ENCODE results near the gene NUP43.
A peak's percentile ranks its signal among the peaks of the same experiment; 100 is the strongest.

Gene NUP43

DNA sequence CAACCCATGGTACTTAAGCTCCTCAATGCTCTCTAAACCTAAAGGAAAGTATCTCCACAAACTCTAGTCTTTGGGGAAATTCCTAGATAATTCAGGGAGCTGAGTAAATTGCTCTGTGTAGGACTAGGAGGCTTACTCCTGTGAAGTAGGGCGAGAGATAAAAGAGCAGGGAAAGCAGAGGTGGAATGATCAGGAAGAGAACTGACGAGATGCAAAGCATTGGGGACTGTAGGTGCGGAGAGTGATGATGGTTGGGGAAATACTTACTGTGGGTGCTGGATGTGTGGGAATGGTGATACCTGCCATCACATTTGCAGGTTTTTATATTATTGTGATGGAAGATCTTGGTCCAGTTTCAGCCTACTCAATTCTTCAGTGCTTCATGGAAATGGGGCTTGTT, 26.8 kb downstream of the NUP43 start:
- H3K4me3 ChIP-seq (ENCODE audit: control insufficient read depth in 1 of 7, extremely low read depth in 1 of 7, insufficient read depth in 4 of 7, low read depth in 2 of 7, low read length in 6 of 7), result no peak overlapping the region
- H3K27me3 ChIP-seq (replicated peaks in 2 of 5; ENCODE audit: control insufficient read depth in 4 of 5, insufficient read depth in 5 of 5, low read length in 4 of 5), result no peaks in the 10 kb centered on the region
- no peak overlapping the region for H3K27ac ChIP-seq (ENCODE audit: insufficient read depth in 1 of 2, low read depth in 1 of 2, low read length in 2 of 2, poor library complexity in 1 of 2, severe bottlenecking in 2 of 2)
- POLR2A ChIA-PET, result no interaction called here
- no peaks in the 10 kb centered on the region for H3K9me3 ChIP-seq (ENCODE audit: control extremely low read depth in 1 of 5, control insufficient read depth in 4 of 5, insufficient read depth in 2 of 5, low read depth in 1 of 5, low read length in 4 of 5)
- DNase-seq, result no peak
- WGBS (ENCODE audit: insufficient coverage), result 94% methylated on average over 3 of the region's 3 CpGs
- CTCF ChIA-PET, result interaction anchor here (1.4 kb wide), 1 partner anchor 34 kb away, joined by 3 read pairs; no protein-coding TSS in a partner anchor
- peaks cover 10 to 43% (median 13%) of the 10 kb centered on the region in 4 experiments for H3K4me1 ChIP-seq (ENCODE audit: control extremely low read depth in 1 of 4, control insufficient read depth in 4 of 4, insufficient read depth in 4 of 4, low read length in 3 of 4)
- H3K36me3 ChIP-seq (ENCODE audit: control insufficient read depth in 4 of 4, insufficient read depth in 4 of 4, low read length in 3 of 4), result peaks cover 0 to 11% (median 1%) of the 10 kb centered on the region in 4 experiments

DNA sequence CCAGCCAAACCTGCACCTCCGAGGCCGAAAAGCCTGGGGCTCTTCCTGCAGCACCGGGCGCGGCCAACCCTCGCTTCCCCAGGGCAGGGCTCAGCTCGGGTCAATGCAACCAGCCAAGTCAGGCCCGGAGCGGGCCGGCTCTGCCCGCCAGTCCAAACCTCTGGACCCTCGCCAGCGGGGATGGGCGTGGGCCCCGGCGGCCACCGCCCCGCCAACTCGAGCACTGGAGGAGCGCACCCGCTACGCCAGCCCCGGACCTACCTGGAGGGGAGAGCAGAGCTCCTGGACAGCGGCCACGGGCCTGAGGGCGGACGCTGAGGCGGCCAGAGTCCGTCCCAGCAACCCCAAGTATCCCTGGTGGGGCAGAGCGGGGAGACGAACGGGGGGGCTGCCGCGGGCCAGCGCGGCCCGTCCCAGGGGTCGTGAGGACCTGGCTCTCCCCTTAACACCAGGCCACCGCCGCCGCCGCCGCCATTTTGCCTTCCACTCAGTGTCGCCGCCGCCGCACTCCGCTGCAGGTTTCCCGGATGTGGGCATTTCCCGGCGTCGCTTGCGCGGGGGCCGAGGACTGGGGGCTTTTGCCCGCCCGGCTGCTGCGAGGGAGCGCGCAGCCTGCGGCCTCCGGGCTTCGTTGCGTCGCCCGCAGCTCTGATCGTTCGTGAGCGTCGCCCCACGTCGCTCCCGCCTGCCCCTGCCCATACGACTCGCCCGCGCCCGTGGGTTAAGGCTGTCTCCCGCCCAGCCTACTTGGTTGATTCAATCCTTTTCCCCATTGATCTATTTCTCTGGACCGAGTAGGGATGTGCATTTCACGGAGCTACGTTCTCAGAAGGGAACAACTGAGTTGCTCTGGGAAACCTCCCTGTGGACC, 28.5 kb downstream of the NUP43 start, which contains the start of gene LATS1:
Gene LATS1, minus strand, starts transcription at position 514 of the 871 bp plus-strand sequence. CDS start 15,975 bp downstream, outside the sequence.
- H3K27me3 ChIP-seq (replicated peaks in 2 of 5; ENCODE audit: control insufficient read depth in 4 of 5, insufficient read depth in 5 of 5, low read length in 4 of 5), result no peaks in the 10 kb centered on the region
- H3K27ac ChIP-seq (ENCODE audit: insufficient read depth in 1 of 2, low read depth in 1 of 2, low read length in 2 of 2, poor library complexity in 1 of 2, severe bottlenecking in 2 of 2), result peak within 1 kb of the TSS; percentile 90 to 97
- H3K4me3 ChIP-seq (ENCODE audit: control insufficient read depth in 1 of 7, extremely low read depth in 1 of 7, insufficient read depth in 4 of 7, low read depth in 2 of 7, low read length in 6 of 7), result peak within 1 kb of the TSS; percentile 76 to 99 (median 93)
- peak; percentile 87 to 96 (median 94) for DNase-seq
- H3K9me3 ChIP-seq (ENCODE audit: control extremely low read depth in 1 of 5, control insufficient read depth in 4 of 5, insufficient read depth in 2 of 5, low read depth in 1 of 5, low read length in 4 of 5), result no peaks in the 10 kb centered on the region
- ChIA-PET POLR2A (interaction anchor here (0.6 to 1.2 kb wide), 6 partner anchors 9 to 91 kb away, joined by 3 to 4 read pairs (median 3); partner anchors contain the start of genes NUP43 and PCMT1), CTCF (interaction anchor here (0.7 to 1.9 kb wide), 8 partner anchors 11 to 206 kb away, joined by 3 to 9 read pairs (median 3); no protein-coding TSS in a partner anchor)
- under 1% methylated on average over 73 of the region's 82 CpGs for WGBS (ENCODE audit: insufficient coverage)
- H3K36me3 ChIP-seq (ENCODE audit: control insufficient read depth in 4 of 4, insufficient read depth in 4 of 4, low read length in 3 of 4), result peaks cover 0 to 8% (median 1%) of the 10 kb centered on the region in 4 experiments
- H3K4me1 ChIP-seq (ENCODE audit: control extremely low read depth in 1 of 4, control insufficient read depth in 4 of 4, insufficient read depth in 4 of 4, low read length in 3 of 4), result peaks cover 10 to 43% (median 13%) of the 10 kb centered on the region in 4 experiments

DNA sequence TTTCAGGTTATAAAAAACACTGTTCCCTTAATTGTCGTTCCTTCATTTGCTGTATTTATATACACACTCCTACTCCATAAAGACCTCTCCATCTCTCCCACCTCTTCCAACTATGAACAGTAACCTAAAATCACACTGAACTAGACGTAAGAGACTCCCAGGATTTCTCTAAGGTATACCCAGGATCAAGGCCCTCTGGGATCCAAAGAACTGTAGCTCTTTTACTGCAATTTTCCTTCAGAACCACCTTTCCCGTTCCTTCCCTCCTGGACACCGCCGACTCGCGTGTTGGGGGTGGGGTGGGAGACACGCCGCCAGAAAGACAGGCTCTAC, 29.1 kb downstream of the NUP43 start:
- no peaks in the 10 kb centered on the region for H3K27me3 ChIP-seq (replicated peaks in 2 of 5; ENCODE audit: control insufficient read depth in 4 of 5, insufficient read depth in 5 of 5, low read length in 4 of 5)
- 0% methylated on average over 1 of the region's 9 CpGs for WGBS (ENCODE audit: insufficient coverage)
- no peak for DNase-seq
- peak overlapping the region; percentile 76 to 99 (median 93) for H3K4me3 ChIP-seq (ENCODE audit: control insufficient read depth in 1 of 7, extremely low read depth in 1 of 7, insufficient read depth in 4 of 7, low read depth in 2 of 7, low read length in 6 of 7)
- H3K4me1 ChIP-seq (ENCODE audit: control extremely low read depth in 1 of 4, control insufficient read depth in 4 of 4, insufficient read depth in 4 of 4, low read length in 3 of 4), result peaks cover 10 to 43% (median 13%) of the 10 kb centered on the region in 4 experiments
- no peaks in the 10 kb centered on the region for H3K9me3 ChIP-seq (ENCODE audit: control extremely low read depth in 1 of 5, control insufficient read depth in 4 of 5, insufficient read depth in 2 of 5, low read depth in 1 of 5, low read length in 4 of 5)
- peaks cover 0 to 7% (median 1%) of the 10 kb centered on the region in 4 experiments for H3K36me3 ChIP-seq (ENCODE audit: control insufficient read depth in 4 of 4, insufficient read depth in 4 of 4, low read length in 3 of 4)
- H3K27ac ChIP-seq (ENCODE audit: insufficient read depth in 1 of 2, low read depth in 1 of 2, low read length in 2 of 2, poor library complexity in 1 of 2, severe bottlenecking in 2 of 2), result peak overlapping the region; percentile 90 to 97
- POLR2A ChIA-PET, result interaction anchor here (0.6 to 1.2 kb wide), 4 partner anchors 31 to 90 kb away, joined by 3 to 4 read pairs (median 3); partner anchors contain the start of gene PCMT1
- CTCF ChIA-PET, result interaction anchor here (0.7 to 1.9 kb wide), 4 partner anchors 12 to 137 kb away, joined by 3 to 9 read pairs (median 3); no protein-coding TSS in a partner anchor

DNA sequence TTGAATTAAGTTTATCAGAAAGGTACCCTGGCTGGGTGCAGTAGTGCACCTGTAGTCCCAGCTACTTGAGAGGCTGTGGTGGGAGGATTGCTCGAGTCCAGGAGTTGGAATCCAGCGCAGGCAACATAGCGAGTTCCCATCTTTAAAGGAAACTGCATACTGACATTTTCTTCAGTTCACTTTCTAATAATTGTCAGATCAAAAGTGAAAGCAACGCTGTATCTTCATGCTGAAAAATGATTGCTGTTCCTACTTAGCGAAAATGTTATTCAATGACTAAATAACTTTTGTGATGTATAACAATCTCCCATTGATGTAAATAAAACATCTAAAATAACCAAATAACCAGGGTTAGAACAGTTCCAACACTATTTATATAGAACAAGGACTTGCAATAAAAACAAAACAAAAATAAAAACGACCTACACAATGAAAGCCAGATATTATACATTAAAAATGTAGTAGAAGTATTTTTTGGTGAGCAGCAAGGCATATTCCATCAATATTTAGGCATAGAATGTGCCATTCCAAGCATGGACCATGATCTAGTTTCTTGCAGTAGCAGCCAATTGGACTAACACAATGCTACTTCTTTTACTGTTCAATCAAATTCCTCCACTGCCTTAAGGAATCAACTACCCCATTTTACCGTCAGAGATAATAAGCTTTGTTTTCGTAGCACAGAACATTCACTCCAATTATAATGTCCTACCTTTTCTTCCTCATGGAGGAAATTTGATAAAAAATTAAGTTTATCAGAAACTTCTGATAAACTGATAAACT, 30.0 kb downstream of the NUP43 start:
- WGBS (ENCODE audit: insufficient coverage), result no CpG with 5 or more reads among the region's 8 CpGs
- DNase-seq, result peak in 2 of 3 donors; percentile 27 to 43

DNA sequence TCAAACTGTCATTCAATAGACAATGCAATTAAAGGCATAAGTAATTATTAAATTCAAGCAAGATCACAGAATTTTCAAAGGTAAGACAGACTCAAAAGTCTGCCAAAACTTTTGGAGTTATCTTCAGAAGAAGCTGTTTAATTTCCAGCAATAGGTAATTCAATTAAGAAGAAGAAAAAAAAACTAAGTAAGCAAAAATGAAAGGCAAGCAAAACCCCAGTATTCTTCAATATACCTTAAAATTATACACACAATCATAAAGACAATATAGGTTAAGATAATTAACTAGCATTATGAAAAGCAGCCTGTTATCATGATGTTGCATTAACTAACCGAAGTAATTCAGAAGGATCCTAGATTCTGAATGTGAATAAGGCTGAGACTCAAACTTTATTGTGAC, 31.9 kb downstream of the NUP43 start:
- no peaks in the 10 kb centered on the region for H3K27me3 ChIP-seq (replicated peaks in 2 of 5; ENCODE audit: control insufficient read depth in 4 of 5, insufficient read depth in 5 of 5, low read length in 4 of 5)
- ChIA-PET POLR2A (interaction anchor here (0.7 kb wide), 1 partner anchor 110 kb away, joined by 4 read pairs; no protein-coding TSS in a partner anchor), CTCF (interaction anchor here (1.4 kb wide), 1 partner anchor 9 kb away, joined by 6 read pairs; no protein-coding TSS in a partner anchor)
- H3K9me3 ChIP-seq (ENCODE audit: control extremely low read depth in 1 of 5, control insufficient read depth in 4 of 5, insufficient read depth in 2 of 5, low read depth in 1 of 5, low read length in 4 of 5), result no peaks in the 10 kb centered on the region
- H3K4me1 ChIP-seq (ENCODE audit: control extremely low read depth in 1 of 4, control insufficient read depth in 4 of 4, insufficient read depth in 4 of 4, low read length in 3 of 4), result peaks cover 10 to 32% (median 13%) of the 10 kb centered on the region in 4 experiments
- no peak for DNase-seq
- no peak overlapping the region for H3K4me3 ChIP-seq (ENCODE audit: control insufficient read depth in 1 of 7, extremely low read depth in 1 of 7, insufficient read depth in 4 of 7, low read depth in 2 of 7, low read length in 6 of 7)
- no CpG with 5 or more reads among the region's 1 CpG for WGBS (ENCODE audit: insufficient coverage)
- no peak overlapping the region for H3K27ac ChIP-seq (ENCODE audit: insufficient read depth in 1 of 2, low read depth in 1 of 2, low read length in 2 of 2, poor library complexity in 1 of 2, severe bottlenecking in 2 of 2)
- peaks cover 0 to 12% (median 1%) of the 10 kb centered on the region in 4 experiments for H3K36me3 ChIP-seq (ENCODE audit: control insufficient read depth in 4 of 4, insufficient read depth in 4 of 4, low read length in 3 of 4)

More for the DNA sequence above, 30.0 kb downstream of the NUP43 start:
- Histone ChIP-seq H3K4me1 (ENCODE audit: control extremely low read depth in 1 of 4, control insufficient read depth in 4 of 4, insufficient read depth in 4 of 4, low read length in 3 of 4) (peaks cover 10 to 43% (median 13%) of the 10 kb centered on the region in 4 experiments), H3K27ac (ENCODE audit: insufficient read depth in 1 of 2, low read depth in 1 of 2, low read length in 2 of 2, poor library complexity in 1 of 2, severe bottlenecking in 2 of 2) (peak overlapping the region; percentile 90 to 97), H3K9me3 (ENCODE audit: control extremely low read depth in 1 of 5, control insufficient read depth in 4 of 5, insufficient read depth in 2 of 5, low read depth in 1 of 5, low read length in 4 of 5) (no peaks in the 10 kb centered on the region), H3K36me3 (ENCODE audit: control insufficient read depth in 4 of 4, insufficient read depth in 4 of 4, low read length in 3 of 4) (peaks cover 0 to 11% (median 1%) of the 10 kb centered on the region in 4 experiments), H3K27me3 (replicated peaks in 2 of 5; ENCODE audit: control insufficient read depth in 4 of 5, insufficient read depth in 5 of 5, low read length in 4 of 5) (no peaks in the 10 kb centered on the region), H3K4me3 (ENCODE audit: control insufficient read depth in 1 of 7, extremely low read depth in 1 of 7, insufficient read depth in 4 of 7, low read depth in 2 of 7, low read length in 6 of 7) (peak overlapping the region in 6 of 7 experiments; percentile 76 to 99 (median 96))
- ChIA-PET CTCF (interaction anchor here (1.0 to 1.9 kb wide), 4 partner anchors 11 to 29 kb away, joined by 3 to 9 read pairs (median 4); no protein-coding TSS in a partner anchor), POLR2A (interaction anchor here (0.6 kb wide), 1 partner anchor 33 kb away, joined by 3 read pairs; the partner anchor contains the start of gene PCMT1)

DNA sequence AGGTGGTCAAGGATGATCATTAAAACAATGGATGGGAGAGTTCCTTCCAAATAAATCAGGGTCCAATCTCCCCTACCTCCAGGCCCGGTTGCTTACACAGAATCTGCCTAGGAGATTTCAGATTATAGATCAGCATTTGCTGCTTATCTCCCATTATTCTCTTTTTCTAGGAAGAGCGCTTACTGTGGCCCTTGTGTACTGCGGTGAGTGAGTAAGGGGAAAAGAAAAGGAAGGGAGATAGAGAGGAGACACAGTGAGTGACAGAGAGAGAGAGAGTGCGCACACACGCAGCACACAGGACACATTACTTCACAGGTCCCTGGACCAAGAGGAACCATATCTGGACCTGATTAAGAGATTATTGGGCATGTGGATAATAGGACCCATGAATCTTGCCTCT, 34.6 kb downstream of the NUP43 start:
- no peaks in the 10 kb centered on the region for H3K27me3 ChIP-seq (replicated peaks in 2 of 5; ENCODE audit: control insufficient read depth in 4 of 5, insufficient read depth in 5 of 5, low read length in 4 of 5)
- H3K4me1 ChIP-seq (ENCODE audit: control extremely low read depth in 1 of 4, control insufficient read depth in 4 of 4, insufficient read depth in 4 of 4, low read length in 3 of 4), result peaks cover 3 to 16% (median 6%) of the 10 kb centered on the region in 4 experiments
- no peaks in the 10 kb centered on the region for H3K9me3 ChIP-seq (ENCODE audit: control extremely low read depth in 1 of 5, control insufficient read depth in 4 of 5, insufficient read depth in 2 of 5, low read depth in 1 of 5, low read length in 4 of 5)
- CTCF ChIA-PET, result interaction anchor here (1.1 kb wide), 1 partner anchor 64 kb away, joined by 4 read pairs; no protein-coding TSS in a partner anchor
- no CpG with 5 or more reads among the region's 5 CpGs for WGBS (ENCODE audit: insufficient coverage)
- peaks cover 0 to 16% (median 2%) of the 10 kb centered on the region in 4 experiments for H3K36me3 ChIP-seq (ENCODE audit: control insufficient read depth in 4 of 4, insufficient read depth in 4 of 4, low read length in 3 of 4)
- H3K27ac ChIP-seq (ENCODE audit: insufficient read depth in 1 of 2, low read depth in 1 of 2, low read length in 2 of 2, poor library complexity in 1 of 2, severe bottlenecking in 2 of 2), result no peak overlapping the region
- DNase-seq, result no peak
- POLR2A ChIA-PET, result no interaction called here
- H3K4me3 ChIP-seq (ENCODE audit: control insufficient read depth in 1 of 7, extremely low read depth in 1 of 7, insufficient read depth in 4 of 7, low read depth in 2 of 7, low read length in 6 of 7), result no peak overlapping the region
